C4-2B (cell line): ENCODE results near the gene XIRP2.

ENCODE experiments used
- CTCF ChIP-seq: fragments of 450-650 bp; conservative IDR thresholded peaks from 2 replicates; pipeline ENCODE4 v1.5.1; 2017; ENCODE audit warnings: mild to moderate bottlenecking
- ZFX ChIP-seq: fragments of 450-650 bp; IDR thresholded peaks from 2 replicates; pipeline ENCODE4 v1.6.1; 2017

- TF ChIP-seq CTCF (no peak), ZFX (no peak)
These were observed 28.7 kb downstream of the XIRP2 start for GRCh38 chr2:166916987-166917386.
